Cerebellar cortex (tissue), 1 donor: ENCODE data around the gene EFHC1.

ENCODE experiments used
- DNase-seq: peaks from one replicate; pipeline ENCODE4 v3.0.0-alpha.2; 2015; ENCODE audit warnings: low spot score

EFHC1 gene

DNA sequence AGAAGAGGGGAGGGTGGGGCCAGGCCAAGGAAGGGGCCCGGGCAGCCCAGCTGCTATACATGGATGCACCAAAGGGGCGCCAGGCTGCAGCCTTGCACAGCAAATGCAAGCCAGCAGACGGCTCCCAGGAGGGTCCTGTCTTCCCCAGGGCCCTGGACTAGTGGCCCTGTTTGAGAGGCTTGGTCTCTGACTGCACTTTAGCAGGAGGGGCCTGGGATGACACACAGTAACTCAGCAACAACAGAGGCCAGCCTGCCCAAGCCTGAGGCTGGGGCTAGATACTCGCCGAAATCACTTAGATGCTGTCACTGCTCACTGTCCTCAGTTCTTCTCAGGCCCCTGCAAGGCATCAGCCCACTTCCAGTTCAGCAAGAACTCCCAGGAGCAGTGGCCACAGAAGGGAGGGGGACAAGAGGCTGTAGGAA lies 83.2 kb downstream of the EFHC1 start:
- peak; percentile 10 for DNase-seq

DNA sequence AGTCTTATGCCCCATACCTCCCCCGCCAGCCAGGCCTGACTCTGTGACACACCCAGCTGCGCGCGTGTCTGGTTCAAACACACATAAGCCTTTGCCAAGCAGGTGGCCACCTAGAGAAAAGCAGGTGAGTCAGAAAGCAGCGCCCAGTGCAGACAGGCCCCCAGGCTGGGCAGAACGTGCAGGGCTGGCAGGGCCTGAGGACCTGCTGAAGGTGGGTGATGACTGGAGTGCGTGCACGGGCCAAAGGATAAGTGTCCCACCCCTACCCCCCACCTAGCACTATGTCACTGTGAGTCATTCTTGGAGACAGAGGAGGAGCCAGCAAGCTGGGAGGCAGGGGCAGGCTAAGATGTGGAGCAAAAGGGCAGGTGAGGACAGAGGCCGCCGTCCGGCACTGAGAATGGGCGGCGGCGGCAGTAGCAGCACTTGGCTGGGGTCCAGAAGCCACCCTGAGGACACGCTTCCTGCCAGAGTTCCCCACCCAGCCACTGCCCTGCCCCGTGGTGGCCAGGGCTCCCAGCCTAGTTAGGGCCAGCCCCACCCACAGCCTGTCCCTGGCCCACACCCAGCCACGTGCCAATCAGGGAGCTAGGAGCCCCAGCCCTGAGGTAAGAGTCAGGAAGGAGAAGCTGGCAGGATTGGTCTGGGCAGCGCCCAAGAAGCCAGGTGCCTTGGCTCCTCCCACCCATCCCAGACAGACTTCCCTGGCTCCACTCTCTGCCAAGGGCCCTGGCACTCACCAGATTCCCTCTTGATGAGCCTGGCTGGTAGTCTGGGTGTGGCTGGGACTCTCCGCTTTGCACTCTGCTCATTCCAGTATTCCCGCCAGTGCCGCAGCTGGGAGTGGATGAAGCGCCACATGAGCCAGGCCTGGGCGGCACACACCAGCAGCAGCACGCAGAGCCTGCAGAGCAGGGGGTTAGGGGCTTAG lies 84.0 kb downstream of the EFHC1 start:
- DNase-seq: peak; percentile 88

GRCh38 chr6:52504782-52505136 lies 84.6 kb downstream of the EFHC1 start:
- no peak for DNase-seq

DNA sequence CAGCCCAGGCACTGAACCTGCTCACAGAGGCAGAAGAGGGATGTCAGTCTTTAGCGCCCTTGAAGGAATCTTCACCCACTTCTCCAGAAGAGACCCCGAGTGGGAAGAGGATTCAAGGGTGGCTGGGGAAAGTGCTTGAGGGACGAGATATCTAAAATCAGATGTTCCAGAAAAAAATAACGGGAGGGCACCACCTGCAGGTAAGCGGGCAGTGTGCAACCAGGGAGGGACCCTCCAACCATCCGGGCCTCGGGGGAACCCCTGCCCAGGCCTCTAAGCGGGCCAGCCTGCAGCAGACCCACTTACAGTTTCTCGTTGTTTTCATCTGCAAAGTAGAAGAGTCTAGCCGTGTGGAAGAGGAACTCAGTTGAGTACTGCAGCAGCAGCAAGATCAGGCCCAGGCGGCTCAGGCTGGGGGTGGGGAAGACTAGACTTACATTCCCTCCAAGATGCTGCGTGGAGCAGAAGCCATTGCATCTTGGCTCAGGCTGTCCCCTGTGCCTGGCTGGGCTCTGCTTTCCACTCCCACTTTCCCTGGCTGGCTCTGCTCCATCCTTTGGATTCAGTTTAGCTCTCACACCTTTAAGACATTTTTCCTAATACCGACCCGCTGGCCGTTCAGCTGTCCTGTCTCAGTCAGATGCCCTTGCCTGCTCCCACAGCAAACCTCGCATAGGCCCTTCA lies 85.7 kb downstream of the EFHC1 start:
- DNase-seq: no peak

- no peak for DNase-seq
Observed at GRCh38 chr6:52506476-52506875, 86.3 kb downstream of the EFHC1 start.

DNA sequence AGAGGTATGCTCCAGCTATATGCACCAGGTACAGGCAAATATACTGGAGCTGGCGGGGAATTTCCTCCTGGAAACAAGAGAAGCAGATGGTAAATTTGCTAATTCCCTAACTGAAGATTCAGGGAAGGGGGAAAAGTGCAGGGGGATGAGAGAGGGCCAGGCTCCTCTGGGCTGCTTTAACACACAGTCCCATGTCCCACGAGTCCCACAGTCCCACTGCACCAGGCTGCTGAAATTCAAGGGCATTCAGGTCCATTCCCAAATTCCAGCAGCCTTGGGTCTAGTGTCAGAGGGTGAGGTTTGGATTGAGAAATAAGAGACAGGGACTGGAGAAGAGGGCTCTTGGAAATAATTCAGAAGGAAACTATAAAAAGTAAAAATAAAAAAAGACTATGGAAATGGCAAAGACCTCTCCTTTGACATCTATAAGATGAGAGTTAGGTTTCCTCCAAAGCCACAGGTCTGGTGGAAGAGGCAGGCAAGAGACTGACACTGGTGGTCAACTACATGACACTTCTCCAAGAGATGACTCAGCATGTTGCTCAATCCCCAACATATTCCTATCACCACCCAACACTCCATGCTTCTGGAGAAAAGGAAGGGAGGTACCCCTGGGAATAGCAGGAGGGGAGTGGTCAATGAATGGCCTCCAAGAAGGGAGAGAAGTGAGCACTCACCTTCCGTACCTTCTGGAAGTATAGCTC lies 87.6 kb downstream of the EFHC1 start:
- no peak for DNase-seq

GRCh38 chr6:52508261-52508739 lies 88.2 kb downstream of the EFHC1 start:
- no peak for DNase-seq

DNA sequence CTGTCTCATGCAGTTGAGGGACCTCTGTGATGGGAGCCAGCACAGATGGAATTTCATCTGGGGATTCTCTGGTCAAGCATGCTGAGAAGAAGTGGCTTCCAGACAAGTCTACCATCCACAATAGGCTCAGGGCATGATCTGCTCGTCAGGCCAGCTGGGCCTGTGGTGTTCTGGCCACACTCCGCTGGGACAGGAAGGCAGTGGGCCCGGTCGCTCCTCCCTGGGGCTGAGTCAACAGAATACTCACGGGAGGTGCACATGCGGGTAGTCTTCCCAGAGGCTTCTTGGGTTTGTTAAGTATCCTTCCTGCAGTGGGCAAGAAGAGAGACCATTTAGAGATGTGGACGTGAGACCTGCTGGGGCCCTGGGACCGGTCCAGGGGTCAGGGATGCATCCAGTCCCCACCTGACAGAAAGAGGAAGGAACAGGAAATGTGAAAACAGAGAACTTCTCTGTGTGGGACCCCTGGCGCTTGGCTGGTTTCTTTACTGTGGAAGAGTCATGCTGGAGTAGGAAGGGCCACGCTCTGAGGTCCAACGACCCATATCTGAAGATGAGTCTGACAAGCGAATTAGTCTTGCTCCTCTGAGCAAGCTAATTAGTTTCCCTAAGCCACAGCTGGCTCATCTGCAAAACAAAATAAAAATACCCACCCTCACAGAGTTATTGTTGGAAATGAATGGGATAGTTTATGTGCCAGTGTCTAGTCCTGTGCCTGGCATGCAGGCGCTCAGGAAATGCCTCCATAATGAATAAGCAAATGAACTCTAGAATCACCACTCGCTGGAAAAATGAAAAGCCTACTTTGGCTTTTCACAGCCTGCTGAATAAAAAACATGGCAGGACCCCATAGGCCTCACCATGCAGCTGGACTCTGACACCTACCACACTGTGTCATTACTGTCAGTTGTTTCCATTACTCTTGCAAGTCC lies 89.4 kb downstream of the EFHC1 start:
- no peak for DNase-seq

- no peak for DNase-seq
Observed at GRCh38 chr6:52510213-52510562, 90.0 kb downstream of the EFHC1 start.

GRCh38 chr6:52511163-52511562 lies 91.0 kb downstream of the EFHC1 start:
- no peak for DNase-seq

DNA sequence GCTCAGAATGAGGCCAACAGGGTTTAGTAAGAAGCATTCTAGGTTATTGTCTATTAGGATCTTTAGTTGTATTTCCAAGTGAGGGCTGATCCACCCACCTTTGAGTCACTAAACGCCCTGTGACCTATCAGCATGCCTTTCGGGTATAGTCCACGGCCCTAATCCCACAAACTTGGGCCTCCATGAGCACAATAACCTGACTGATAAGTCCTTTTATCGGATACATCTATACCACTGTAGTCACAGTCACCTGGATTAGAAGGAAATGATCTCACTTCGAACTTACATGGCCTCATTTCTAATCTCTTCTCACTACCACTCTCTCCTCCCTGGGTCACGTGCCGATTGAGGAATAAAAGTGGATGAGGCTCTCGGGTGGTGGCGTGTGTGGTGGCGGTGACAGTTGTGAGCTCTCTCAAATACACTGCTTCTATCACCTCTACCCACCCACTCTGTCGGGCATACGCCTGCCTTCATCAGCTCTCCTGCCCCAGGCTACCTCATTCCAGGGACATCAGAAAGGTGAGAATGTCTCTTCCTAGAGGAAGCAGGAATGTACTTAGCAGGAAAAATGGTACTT lies 91.5 kb downstream of the EFHC1 start:
- no peak for DNase-seq

DNA sequence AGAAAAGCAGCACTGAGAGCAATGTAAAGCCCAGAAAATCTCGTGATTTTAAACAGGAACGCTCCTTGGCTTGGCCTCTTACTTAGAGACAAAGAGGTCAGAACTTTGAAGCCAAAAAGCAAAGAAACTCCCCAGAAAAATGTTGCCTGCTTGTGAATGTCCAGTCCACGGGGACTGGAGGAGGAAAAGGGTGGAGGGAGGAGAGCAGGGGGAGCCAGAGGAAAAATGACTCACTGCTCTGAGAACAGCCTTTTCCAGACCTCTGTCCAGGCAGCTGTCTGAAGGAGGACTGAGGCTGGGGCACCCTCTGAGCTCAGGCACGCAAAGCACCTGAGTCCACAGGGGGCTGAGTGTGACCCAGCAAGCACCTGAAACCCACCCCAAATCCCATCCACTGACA lies 92.1 kb downstream of the EFHC1 start:
- no peak for DNase-seq

GRCh38 chr6:52513464-52513863 lies 93.3 kb downstream of the EFHC1 start:
- DNase-seq: no peak

DNA sequence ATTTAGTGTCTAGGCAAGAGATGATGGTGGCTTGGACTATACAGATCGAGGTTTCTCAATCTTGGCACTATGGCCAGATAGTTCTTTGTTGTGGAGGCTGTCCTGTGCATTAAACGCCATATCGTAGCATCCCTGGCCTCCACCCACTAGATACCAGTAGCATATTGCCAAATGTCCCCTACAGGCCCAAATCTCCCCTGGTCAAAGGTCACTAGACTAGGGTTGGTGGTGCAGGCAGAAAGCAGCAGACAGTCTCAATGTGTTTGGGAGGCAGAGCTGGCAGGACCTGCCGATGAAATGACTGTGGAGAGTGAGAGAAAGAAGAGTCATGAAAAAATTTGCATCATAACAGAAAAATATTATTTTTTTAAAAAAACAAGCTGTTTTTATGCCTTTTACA lies 93.8 kb downstream of the EFHC1 start:
- DNase-seq: no peak

GRCh38 chr6:52514514-52514913 lies 94.4 kb downstream of the EFHC1 start:
- no peak for DNase-seq

GRCh38 chr6:52515219-52515960 lies 95.2 kb downstream of the EFHC1 start:
- no peak for DNase-seq

DNA sequence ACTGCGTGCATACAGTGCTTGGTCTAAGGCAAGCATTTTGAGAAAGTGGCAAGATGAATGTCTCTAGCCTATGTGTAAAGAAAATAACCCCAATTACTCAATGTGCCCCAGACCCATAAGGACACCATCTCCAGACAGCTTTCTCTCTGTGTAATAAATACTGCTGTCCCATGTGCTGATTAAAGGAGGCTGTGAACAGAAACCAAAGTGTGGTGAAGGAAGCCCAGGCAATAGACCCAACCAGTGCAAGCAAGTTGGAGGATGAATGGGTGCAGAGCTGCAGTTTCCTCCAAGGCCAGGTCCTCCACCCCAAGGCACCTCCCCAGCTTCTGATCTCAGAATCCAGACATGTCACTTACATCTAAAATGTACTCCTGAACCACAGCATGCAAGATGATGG lies 96.1 kb downstream of the EFHC1 start:
- no peak for DNase-seq

DNA sequence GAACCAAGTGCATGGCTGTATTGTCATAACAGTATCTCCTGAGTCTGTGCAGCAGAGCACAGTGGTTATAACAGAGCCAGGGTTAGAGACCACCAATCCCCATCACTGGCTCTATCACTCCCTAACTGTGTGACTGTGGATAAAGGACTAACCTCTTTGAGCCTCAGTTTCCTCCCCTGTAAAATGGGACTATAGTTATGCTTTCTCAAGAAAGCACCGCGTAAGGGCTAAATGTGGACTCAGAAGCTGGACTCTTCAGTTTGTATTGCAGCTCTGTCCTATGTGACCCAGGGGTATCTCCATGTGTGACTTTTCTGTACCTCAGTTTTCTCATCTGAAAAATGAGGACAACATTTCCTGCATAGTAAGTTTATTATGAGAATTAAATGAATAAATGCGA lies 96.8 kb downstream of the EFHC1 start:
- DNase-seq: no peak

- DNase-seq: no peak
Observed at GRCh38 chr6:52517502-52518278, 97.5 kb downstream of the EFHC1 start.
